GM19372 (cell line): ENCODE results near the gene TENM4.

ENCODE experiments used
- ATAC-seq: cut with Tn5 transposase; IDR thresholded peaks from one replicate; pipeline ENCODE4 v1.9.1; 2021; ENCODE audit warnings: mild to moderate bottlenecking, low read depth, moderate library complexity; ENCODE audit not compliant: unreplicated experiment

TENM4 gene

DNA sequence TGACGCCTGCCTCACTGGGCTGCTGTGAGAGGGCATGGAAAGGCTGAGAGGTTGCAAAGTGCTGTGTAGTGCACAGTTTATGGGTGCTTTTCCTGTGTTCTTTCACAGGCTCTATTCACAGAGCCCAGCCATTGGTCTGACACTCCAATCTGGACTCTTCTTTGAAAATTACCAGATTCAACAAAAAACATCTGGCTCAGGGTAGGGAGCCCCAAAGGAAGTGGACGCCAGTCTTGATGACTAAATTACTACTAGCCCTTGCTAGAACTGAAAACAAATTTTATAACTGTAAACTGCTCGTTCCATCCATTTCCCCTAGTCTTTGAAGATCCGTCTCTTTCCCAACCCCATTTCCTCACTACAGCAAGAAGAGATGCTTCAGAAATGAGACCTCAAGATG is 178.6 kb downstream of the TENM4 start:
- no peak for ATAC-seq

DNA sequence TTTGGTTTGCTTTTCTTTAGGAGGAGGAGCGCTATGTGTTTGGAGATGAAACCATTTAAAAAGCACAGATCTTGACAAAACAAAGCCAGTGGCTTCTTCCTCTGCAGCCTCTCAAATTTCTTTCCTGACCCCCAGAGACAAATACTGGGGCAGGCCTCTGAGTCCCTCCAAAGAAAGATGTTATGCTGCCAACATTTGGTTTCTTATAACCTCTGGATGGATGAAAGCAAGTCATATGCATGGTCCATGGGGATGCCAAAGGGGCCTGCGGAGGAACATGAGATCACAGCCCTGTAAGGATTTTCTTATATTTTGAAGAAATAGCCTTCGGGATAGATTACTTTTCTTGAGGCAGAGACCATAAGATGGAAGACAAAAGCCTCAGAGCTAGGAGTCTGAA is 179.1 kb downstream of the TENM4 start:
- no peak for ATAC-seq

GRCh38 chr11:79259800-79260199 is 181.0 kb downstream of the TENM4 start:
- no peak for ATAC-seq

DNA sequence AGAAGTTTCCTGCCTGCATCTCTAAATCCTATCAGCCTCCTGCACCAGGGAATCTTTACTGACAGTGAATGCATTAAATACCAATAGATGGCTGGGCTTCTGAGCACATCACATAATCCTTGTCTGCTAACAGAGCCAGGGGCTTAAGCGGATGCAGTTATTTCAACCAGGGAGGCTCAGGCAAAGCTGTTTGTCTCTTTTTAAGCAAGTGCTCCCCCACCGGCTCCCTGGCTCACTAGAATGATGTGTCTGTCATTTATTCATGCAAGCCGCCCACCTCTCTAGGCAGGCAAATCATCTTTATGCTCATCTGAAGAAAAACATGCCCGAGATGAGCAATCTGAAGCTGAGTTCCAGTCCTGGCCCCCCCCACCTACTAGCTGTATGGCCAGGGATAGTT is 182.3 kb downstream of the TENM4 start:
- no peak for ATAC-seq

DNA sequence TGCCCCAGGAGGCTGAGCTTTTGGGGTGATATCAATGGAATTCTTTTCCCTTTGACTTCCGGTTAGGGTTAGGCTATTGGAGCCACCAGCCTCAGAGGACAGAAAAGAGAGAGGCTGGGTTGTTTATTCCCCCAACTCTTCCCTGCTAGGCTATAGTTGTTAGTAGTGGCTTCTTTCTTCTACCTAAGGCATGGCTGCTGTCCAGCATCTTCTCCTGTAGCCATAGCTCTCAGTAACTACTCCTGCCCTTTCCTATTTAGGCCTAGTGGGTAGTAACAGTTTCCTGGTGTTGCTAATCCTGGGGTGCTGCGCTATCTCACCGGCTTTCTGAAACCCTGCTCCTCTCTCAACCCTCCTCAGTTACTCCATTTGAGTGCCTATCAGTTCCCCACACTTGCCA is 184.9 kb downstream of the TENM4 start:
- ATAC-seq: no peak

DNA sequence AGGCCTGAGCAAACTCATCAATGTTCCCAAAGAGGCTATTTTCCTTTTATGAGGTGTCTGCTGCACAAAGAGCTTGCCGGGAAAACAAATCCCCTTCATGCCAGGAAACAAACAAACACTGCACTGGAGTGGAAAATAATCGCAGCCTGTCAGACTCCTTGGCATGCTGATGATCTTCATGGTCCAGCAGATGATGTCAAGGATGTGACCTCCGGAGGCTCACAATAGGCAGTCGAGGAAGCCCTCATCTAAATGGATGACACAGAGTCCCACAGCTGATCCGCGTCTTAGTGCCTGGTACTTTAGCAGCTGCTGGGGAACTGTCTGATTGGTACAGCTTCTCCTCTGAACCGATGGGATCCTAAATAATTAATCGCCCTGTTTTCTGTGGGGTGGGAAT is 187.6 kb downstream of the TENM4 start:
- ATAC-seq: no peak

DNA sequence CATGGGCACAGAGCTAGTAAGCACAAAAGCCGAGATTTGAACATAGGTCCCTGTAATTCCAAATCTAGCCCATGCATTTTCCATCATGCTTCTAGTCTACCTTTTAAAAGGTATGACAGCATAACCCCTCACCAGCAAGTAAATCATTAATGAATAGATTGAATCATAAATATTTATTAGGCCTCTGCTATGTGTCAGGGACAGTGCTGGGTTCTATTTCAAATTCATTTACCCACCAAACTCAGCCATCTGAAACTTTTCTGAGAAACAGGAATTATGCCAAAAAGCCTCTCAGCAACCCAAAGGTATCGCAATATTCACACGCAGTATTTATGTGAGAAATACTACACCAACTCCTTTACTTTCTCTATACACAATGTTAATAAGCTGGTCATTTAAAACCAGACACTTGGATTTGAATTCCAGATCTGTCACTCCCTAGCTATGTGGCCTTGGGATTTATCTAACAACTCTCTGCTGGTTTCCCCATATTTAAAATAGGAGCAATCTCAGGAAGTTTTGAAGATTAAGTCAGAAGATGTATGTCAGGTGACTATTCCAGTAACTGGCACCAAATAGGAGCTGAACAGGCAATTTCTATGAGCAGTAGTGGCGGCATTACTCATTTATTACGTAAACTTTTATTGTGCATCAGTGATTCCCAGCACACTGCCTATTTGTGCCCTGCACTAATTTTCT is 191.4 kb downstream of the TENM4 start:
- ATAC-seq: no peak

DNA sequence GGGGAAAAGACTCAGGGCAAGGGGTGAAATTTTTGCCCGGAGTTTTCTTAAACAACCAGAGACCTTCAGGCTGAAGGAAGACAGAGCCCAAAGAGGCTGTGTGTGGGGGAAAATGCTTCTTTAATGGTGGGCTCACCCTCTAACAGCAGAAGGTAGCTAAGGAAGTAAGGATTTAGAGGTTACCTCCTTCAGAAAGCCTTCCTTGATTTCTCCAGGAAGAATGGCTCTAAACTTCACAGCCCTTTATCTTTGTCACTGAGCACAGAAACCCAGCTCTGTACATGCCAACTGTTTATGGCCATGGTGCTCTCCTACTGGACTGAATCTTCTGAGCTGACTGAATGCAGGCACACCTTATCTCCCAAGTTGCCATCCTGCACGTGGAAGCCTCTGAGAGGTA is 196.0 kb downstream of the TENM4 start:
- ATAC-seq: no peak

GRCh38 chr11:79244241-79244772 is 196.5 kb downstream of the TENM4 start:
- no peak for ATAC-seq

DNA sequence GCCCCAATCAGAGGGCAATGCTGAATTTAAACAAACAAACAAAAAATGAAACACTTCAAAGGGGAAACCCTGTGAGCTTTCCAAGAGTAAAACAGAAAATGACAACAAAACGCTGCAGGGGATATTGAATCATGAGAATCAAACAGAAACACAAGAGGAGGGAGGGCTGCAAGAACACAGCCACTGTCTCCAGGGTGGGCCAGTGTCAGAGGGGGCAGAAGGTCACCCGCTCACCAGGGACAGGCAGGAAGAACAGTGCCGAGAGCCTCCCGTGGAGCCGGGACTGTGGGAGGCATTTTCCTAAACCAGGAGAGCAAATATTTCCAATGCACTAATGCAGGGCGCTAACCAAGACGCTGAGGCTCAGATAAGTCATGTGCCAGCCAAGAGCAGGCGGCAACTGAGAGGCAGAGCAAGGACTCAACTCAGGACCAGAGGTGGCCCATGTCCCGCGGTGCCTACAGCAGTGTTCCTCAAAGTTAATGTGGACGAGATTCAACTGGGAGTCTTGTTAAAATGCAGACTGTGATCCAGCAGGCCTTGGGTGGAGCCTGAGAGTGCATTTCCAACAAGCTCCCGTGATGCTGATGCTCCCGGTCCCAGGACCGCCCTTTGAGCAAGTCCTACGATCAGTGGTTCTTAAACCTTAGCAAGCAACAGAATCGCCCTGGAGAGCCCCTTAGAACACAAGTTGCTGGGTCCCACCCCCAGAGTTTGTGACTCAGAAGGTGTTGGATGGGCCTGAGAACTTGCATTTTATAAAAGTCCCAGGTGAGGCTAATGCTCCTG is 197.2 kb downstream of the TENM4 start:
- no peak for ATAC-seq

DNA sequence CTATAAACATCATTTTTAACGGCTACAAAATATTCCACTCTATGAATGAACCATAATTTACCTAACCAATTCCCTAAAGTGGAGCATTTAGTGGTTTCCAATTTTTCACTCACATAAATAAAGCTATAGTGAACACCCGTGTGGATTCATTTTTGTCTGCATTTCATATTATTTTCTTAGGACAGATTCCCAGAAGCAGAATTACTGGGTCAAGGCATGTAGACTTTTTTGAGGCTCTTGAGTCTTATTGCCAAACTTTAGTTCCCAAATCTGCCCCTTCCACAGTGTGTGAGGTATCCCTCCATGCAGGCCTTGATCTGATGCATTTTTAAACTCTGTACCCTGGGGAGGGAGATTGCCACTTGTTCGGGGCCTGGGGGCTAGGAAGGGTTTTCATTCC is 198.2 kb downstream of the TENM4 start:
- ATAC-seq: no peak

DNA sequence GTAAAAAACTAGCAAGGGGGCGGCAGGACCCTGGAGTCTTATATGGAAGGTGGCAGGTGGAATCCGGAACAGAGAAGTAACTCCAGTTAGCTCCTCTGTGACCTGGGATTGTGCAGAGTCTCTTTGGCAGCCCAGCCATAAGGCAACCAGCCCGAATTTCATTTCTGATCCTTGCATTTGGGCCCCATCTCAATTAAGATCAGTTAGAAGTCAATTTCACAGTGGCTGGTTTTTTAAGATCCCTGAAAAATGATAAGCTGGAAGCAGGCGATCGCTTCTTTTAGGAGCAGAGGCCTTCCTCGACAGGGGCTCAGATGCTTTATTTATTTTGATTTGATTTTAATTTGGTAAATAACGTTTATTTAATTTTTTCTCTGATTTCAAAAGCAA is 199.0 kb downstream of the TENM4 start:
- ATAC-seq: no peak

DNA sequence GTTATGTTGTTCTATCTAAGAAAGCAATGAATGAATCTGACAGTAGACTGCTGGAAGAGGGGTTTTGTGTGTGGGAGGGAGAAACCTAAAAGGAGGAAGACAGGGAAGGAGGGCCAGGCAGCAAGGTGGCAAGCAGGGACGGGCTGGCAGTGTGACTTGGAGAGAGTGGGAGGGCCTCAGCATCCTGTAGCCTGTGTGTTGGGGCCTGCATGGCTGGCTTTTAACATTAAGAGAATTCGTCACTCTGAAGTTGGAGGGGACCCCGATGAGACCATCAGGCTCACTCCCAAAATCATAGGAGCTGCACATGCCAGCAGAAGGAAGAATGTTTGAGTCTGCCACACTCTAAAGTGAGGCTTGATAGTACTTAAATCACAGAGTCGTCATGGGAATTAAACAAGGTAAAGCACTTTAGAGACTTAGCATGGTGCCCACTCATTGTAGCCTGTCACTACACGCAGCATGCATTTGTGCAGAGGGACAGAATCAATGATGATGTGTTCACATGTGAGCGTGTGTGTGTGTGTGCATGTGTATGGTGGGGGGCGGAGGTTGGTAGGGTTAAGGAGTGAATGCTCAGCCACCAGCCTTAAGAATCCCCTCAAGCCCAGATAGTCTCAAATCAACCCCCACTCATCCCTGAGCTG is 199.5 kb downstream of the TENM4 start:
- no peak for ATAC-seq

- no peak for ATAC-seq
These were observed 203.1 kb downstream of the TENM4 start for GRCh38 chr11:79237703-79238102.

GRCh38 chr11:79237091-79237490 is 203.7 kb downstream of the TENM4 start:
- no peak for ATAC-seq

GRCh38 chr11:79236541-79236971 is 204.3 kb downstream of the TENM4 start:
- no peak for ATAC-seq

GRCh38 chr11:79235696-79236095 is 205.1 kb downstream of the TENM4 start:
- ATAC-seq: no peak

- ATAC-seq: no peak
These were observed 208.5 kb downstream of the TENM4 start for GRCh38 chr11:79232346-79232745.

GRCh38 chr11:79229047-79229446 is 211.8 kb downstream of the TENM4 start:
- no peak for ATAC-seq

DNA sequence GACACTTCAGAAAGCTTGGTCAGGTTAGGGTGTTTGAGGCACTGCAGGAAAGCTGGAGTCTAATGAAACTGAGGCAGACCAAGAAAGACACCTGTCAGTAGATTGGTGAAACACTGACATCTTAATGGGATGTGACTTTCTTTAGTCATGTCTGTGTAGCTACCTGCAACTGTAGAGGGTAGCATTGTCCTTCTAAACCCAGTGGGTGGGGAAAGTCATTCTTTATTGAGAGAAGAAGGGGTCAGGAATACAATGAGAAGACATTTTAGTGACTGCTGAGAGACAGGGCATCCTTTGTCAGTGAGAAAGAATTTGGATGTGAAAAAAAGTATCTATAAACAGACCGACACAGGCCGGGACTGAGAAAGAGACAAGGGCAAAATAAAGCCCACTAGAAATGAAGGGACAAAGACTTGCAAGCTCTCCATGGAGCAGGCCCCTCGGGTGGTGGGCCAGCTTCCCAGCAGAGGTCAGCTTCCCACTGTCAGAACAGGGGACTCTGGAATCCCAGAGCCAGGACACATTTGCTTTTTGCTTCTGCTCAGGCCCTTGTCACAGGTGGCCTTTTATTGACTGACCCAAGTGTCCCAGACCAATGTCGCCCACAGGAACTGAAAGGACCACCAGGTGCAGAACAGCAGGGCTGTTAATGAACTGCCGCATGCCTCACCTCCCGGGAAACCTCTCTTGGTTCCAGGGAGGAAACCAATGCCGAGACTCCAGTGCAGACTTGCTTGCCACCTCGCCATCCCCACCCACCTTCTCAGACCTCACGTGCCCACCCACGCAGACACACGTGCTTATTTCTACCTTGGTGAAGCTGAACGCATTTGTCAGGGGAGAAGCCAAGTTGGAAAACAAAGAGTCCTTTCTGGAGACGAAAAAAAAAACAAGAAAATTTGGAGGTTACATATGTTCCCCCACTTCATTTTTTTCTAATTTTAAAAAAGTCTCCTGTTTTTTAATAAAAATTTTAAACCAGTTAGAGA is 212.8 kb downstream of the TENM4 start:
- ATAC-seq: no peak
